ENCODE results near the gene PTTG1.

PTTG1 gene

DNA sequence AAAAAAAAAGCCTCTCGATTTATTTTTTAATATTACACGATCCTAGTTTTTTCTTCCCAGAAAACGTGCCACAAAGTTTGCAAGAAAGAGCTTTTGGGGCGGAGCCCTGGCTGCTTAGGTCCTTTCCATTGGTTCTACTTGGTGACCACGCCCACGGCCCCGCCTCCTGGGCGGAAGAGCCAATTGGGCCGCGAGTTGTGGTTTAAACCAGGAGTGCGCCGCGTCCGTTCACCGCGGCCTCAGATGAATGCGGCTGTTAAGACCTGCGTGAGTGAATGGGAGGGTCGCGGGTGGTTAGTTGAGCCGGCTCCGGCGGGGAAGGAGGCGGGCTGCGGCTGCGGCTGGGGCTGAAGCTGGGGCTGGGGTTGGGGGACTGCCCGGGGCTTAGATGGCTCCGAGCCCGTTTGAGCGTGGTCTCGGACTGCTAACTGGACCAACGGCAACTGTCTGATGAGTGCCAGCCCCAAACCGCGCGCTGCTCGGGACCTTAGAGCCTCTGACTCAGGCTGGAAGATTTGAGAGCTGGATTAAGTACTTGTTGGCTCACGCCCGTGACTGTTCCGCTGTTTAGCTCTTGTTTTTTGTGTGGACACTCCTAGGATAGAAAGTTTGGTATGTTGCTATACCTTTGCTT, at the start of gene PTTG1:
PTTG1 (plus strand) TSS at position 231 of the 634 bp plus-strand sequence. CDS start 458 bp downstream, outside the sequence.
- FAIRE-seq: peak; percentile 80

GRCh38 chr5:160375166-160375565, 46.5 kb upstream of the PTTG1 start:
- FAIRE-seq: no peak

- no peak for FAIRE-seq
Measured at GRCh38 chr5:160375701-160376100, 46.0 kb upstream of the PTTG1 start.

DNA sequence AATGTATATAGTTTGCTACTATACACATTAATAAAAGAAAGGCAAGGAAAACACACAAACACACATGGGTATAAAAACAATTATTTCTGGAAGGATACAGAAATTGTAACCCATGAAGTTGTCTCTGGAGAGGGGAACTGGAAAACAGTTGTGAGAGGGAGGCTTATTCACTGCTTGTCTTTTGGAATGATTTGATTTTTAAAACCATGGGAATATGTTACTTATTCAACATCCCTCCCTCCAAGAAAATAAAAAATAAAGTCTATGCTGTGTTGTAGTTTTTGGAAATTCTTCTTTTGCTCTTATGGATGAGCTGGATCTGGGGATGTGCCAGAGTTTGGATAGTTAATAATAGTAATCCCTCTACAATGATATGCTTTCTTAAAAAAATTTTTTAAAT, 45.2 kb upstream of the PTTG1 start:
- no peak for FAIRE-seq

GRCh38 chr5:160377651-160378050, 44.0 kb upstream of the PTTG1 start:
- FAIRE-seq: no peak

DNA sequence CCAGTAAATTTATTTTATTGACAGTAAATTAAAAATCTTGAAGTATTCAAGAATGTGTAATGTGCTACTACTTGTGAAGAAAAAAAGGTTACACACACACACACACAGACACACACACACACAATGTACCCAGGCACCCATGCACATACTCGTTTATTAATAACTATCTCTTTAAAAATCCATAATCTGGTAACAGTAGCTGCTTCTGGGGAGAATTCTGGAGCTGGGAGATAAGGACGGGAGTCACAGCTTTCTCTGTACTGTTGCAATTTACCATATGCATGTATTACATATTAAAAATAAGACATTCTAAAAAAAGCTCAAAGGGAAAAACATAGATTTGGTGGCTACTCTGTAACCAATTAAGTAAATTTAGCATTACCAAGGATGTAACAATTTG, 43.3 kb upstream of the PTTG1 start:
- no peak for FAIRE-seq

- no peak for FAIRE-seq
Measured at GRCh38 chr5:160379511-160379910, 42.1 kb upstream of the PTTG1 start.

GRCh38 chr5:160380041-160380440, 41.6 kb upstream of the PTTG1 start:
- no peak for FAIRE-seq

GRCh38 chr5:160382346-160382745, 39.3 kb upstream of the PTTG1 start:
- FAIRE-seq: no peak

DNA sequence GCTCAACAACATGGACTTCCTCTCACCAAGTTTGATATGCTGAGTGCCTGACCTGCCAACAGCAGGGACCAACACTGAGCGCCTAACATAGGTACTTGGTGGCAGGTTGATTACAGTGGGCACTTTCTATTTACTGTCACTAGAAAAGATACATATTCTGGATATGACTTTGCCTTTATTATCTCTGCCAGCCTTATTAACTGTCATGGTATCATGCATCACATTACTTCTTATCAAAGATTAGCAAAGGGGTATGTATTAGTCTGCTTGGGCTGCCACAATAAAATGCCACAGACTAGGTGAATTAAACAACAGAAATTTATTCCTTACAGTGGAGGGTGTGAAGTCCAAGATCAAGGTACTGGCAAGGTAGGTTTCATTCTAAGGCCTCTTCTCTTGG, 37.0 kb upstream of the PTTG1 start:
- no peak for FAIRE-seq

- no peak for FAIRE-seq
Measured at GRCh38 chr5:160385496-160385895, 36.2 kb upstream of the PTTG1 start.

DNA sequence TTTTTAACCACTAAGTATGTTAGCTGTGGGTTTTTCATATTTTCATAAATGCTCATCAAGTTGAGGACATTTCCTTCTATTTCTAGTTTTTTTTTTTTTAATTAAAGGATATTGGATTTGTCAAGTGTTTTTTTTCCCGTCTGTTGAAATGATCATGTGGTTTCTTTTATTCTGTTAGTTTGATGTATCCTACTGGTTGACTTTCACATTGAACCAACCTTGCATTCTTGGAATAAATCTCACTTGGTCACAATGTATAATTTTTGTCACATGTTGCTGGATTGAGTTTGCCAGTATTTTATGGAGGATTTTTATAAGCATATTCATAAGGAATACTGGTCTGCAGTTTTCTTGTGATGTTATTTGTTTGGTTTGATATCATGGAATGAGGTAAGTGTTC, 34.2 kb upstream of the PTTG1 start:
- FAIRE-seq: no peak

DNA sequence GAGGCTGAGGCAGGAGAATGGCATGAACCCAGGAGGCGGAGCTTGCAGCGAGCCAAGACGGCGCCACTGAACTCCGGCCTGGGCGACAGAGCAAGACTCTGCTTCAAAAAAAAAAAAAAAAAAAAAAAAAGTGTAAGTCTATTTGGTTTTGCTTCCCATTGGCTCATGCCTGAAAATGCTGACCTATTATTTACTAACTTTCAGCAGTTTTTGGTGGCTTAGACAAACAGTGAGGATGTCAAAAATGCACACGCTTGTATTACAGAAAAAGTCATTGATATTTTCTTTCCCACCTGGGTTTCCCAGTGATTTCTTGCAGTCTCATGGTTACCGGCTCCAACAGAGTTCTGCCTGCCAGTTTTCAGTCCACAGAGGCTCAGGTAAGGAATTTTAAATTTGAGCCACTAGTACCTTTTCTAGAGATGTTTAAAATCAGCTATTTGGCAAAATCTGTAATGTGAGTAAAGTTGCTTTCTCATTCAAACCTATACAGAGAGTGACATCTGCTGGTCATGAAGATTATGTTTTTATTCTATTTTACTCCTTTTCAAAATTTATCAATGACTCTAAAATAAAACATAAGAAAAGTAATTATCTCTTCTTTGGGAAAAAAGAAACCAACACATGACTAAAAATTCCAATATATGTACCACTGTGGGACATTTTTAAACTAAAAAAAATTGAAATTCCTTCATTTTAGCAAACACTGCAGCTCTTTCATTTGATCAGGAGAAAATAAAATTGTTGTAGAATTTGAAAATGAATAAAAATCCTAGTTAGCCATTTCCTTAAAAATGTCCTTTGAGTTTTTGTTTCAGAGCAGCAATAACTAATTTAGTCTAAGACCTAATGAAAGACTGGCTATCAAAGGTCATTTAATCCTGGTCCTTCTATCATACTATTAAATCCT, 30.6 kb upstream of the PTTG1 start:
- peak; percentile 62 for FAIRE-seq

DNA sequence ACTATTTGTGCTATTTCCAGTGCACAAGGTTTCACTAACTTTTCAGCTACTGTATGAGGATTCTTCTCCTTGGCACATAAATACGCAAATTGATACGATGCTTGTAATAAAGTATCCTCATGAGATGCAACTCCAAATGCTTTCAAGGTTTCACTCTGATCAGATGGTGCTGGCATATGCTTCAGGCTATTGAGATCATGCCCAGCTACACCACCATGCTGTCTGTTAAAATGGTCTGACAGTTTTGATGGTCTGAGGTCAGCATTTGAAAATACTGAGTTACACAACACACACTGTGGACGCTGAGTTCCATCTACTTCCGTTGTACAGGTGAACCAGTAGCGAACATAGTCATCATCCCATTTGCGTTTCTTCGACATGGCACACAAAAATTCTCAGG, 26.5 kb upstream of the PTTG1 start:
- FAIRE-seq: no peak

DNA sequence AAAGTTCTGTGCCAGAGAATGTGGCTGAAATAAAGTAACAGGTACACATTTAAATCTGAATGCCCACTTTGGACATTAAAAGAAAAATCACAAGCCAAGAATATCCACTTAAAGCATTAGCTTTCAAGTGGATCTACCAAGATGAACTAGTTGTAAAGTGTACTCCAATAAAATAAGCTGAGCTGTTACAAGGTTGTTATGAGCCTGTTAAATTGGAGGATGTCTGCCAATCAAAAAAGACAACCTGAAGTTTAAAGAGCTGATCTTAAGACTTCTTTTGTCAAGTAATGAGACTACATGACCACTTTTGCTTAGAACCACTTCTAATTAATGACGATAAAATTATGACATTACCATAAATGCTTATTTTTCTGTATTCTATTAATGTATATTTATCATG, 24.2 kb upstream of the PTTG1 start:
- no peak for FAIRE-seq

DNA sequence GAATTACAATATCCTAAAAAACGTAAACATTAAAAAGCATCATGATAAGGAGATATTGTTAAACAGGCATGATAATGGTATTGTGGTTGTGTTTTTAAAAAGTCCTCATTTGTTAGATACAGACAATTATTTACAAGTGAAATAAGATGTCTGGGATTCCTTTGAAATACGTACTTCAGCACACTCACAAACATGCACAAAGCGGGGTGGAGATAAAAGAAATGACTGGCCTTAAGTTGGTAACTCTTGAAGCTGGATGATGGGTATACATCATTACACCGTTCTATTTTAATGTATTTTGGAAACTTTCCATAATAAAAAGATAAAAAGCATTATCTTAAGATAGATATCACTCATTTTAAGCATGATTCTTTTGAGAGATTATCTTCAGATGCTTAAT, 22.8 kb upstream of the PTTG1 start:
- no peak for FAIRE-seq

DNA sequence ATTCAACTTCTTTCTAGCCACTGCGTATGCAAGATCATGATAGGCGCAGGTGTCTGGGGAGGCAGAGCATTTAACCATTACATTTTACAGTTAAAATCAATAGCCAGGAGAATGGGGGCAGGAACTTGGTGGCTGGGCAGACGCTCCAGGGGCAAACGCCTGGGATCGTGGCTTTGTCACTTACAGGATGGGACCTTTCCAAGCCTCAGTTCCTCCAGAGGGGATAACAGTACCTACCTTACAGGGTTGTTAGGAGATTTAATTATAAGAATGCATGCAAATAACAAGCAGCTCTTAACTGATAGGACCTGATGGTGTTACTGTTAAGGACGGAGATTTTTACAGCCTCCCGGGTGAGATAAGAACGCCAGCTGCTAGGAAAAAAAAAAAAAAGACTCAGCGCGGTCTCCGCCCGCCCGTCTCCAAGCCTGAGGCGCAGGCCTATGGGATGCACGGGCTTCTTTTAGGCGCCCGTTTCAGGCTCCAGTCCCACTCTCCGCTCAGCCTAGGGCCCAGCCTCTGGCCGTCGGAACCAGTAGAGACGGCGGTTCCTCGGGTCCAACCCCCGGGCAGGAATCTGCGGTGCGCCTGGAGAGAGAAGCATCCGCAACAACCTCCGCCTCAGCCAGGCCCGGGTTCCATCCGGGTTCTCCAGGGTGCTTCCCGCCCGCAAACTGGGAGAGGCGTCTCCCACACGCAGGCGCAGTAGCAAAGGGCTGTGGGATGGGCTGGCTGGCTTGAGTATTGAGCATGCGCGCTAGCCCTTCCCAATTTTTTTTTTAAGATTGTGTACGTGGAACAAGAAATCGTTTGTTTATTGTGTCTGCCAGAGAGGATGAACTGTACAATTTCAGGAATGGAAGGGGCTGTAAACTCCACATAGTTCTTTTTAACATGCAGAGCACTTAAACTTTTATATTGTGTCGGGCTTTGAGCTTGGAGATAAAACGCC, 22.0 kb upstream of the PTTG1 start, which contains the start of gene FAM200C:
FAM200C (minus strand) TSS at position 653 of the 952 bp plus-strand sequence. CDS start 4,564 bp downstream, outside the sequence.
- FAIRE-seq: no peak

- FAIRE-seq: no peak
Measured at GRCh38 chr5:160418561-160419457, 2.8 kb upstream of the PTTG1 start, which contains the start of gene SLU7. SLU7 (minus strand) TSS chr5:160419081; CDS start chr5:160415294, 3,787 bp downstream.

DNA sequence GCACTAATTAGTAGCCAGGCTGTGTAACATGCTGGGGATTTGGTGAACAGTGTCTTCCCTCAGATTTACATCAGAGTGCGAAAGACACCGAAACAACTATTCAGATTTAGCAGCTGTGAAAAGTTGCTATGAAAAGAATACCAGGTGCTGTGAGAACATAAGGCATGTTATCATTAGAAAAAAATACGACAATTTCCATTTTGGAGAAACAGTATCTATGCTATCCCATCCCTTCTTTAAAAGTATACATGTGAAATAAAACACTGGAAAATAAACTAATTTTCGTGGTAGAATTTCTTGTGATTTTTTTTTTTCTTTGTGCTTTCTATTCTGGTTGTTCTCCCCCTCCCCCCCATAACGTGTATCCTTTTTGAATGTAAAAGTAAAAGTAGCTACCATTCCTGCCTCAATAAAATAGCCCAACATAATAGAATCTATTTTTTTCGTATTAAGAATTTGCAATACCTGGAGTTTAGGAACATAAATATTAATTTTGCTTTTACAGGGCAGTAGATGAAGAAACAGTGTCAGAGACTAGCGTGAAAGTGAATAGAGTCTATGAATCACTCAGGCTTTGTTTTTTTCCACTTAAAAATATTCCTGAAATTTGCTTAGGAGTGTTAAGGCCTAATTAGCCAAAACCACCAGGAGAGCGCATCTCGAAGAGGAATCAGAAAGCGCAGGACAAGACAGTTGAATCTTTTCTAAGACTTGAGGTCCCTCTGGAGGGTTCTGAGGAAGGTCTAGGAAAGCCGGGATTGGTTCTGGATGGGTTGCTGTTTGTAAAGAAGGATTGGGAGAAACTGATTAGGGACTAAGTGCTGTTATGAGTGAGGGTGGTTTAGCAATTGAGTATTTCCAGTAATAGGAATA, 2.0 kb upstream of the PTTG1 start:
- no peak for FAIRE-seq

- FAIRE-seq: no peak
Measured at GRCh38 chr5:160420331-160420610, 1.4 kb upstream of the PTTG1 start.

DNA sequence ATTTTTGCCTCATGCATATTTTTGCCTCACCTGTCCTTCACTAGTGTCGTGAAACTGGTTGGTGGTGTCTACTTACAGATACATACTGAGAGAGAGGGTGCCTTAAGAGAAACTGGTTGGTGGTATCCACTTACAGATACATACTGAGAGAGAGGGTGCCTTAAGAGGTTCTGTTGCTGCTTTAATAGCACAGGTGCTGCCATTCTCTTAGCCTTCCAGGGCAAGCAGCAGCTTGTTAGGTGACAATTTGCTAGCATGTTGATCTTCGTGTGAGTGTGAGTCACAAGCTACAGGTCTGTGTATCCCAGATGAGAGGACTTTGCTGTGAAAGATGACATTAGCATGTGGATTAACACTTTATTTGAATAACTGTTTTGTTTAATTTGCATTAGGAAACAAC, 1.4 kb downstream of the PTTG1 start:
- FAIRE-seq: no peak
